ENCODE data around the gene CDCP1. TPM values are rescaled to one million over a fixed set of nuclear protein-coding genes. Genes with fewer than 3 reads are reported as not detected.

The CDCP1 gene
- total RNA-seq, 1 donor from 2014 or later, result 0.15 TPM

DNA sequence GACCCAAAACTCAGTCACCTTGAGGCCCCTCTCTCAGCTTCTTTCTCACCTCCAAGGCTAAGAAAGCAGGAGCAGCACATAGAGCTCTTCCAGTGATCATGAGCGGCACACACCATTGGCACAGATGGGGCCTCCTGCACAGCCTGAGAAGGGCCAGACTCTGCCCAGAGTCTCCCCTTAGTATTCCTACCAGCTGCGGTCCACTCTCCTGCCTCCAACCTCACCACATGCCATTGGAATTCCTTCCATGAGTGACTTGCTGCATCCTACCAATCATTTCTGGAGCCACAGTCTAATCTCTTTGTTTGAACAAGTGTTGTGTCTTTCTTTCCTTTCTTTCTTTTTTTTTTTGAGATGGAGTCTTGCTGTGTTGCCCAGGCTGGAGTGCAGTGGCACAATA, 39.3 kb downstream of the CDCP1 start:
- H3K4me1 Mint-ChIP-seq (ENCODE audit: low read depth), result peaks cover 14% of the 10 kb centered on the region
- peaks cover 7% of the 10 kb centered on the region for H3K27me3 Mint-ChIP-seq (ENCODE audit: low read depth)
- no peaks in the 10 kb centered on the region for H3K36me3 Mint-ChIP-seq (ENCODE audit: low read depth)
- TF ChIP-seq, protein P1, sequence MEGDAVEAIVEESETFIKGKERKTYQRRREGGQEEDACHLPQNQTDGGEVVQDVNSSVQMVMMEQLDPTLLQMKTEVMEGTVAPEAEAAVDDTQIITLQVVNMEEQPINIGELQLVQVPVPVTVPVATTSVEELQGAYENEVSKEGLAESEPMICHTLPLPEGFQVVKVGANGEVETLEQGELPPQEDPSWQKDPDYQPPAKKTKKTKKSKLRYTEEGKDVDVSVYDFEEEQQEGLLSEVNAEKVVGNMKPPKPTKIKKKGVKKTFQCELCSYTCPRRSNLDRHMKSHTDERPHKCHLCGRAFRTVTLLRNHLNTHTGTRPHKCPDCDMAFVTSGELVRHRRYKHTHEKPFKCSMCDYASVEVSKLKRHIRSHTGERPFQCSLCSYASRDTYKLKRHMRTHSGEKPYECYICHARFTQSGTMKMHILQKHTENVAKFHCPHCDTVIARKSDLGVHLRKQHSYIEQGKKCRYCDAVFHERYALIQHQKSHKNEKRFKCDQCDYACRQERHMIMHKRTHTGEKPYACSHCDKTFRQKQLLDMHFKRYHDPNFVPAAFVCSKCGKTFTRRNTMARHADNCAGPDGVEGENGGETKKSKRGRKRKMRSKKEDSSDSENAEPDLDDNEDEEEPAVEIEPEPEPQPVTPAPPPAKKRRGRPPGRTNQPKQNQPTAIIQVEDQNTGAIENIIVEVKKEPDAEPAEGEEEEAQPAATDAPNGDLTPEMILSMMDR (IDR thresholded peaks at IDR 0.05), result no peak
- no peak overlapping the region for H3K27ac Mint-ChIP-seq (ENCODE audit: unreplicated experiment)
- peaks cover 3% of the 10 kb centered on the region for H3K9me3 Mint-ChIP-seq (ENCODE audit: low read depth)
- H3K4me3 Mint-ChIP-seq (ENCODE audit: unreplicated experiment), result no peak overlapping the region
- DNase-seq (ENCODE audit: low spot score), result no peak

DNA sequence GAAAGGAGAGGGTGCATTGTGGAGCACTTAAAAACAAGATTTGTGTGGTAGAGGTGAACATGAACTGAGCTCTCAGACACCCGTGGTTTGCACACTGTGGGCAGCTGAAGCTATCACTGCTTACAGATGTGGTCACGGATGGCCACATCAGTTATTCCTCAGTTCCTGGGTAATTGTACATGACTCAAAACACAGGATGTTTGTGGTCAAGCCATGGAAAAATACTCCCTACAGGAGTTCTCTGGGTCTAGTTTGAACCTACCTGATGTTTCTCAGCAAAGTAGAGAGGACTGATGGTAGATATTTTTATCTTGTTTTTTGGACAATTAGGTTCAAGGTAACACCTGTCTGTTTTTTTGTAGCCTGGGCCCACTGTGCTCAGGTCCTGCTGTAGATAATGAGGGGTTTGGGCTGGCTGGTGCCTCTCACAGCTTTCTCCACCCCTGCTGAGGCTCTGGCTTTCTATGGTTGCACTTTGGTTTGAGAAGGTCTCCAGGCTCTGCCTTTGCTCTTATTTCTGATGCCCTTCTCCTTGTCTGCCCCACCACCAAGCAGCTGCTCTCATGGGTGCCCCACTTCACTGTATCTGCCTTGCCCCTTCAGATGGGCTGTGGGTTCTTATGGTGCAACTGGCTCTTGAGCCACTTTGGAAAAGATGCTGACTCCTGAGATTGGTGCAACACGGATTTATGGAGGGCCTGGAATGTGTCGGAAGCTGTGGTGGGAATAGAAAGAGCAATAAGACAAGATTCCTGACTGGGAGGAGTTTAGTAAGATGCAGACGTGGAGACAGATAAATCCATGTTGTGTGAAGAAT, 40.1 kb downstream of the CDCP1 start:
- no peak overlapping the region for H3K4me3 Mint-ChIP-seq (ENCODE audit: unreplicated experiment)
- H3K36me3 Mint-ChIP-seq (ENCODE audit: low read depth), result no peaks in the 10 kb centered on the region
- TF ChIP-seq, protein P1 (IDR thresholded peaks at IDR 0.05), result no peak
- peaks cover 3% of the 10 kb centered on the region for H3K9me3 Mint-ChIP-seq (ENCODE audit: low read depth)
- peaks cover 4% of the 10 kb centered on the region for H3K27me3 Mint-ChIP-seq (ENCODE audit: low read depth)
- no peak for DNase-seq (ENCODE audit: low spot score)
- peaks cover 14% of the 10 kb centered on the region for H3K4me1 Mint-ChIP-seq (ENCODE audit: low read depth)
- H3K27ac Mint-ChIP-seq (ENCODE audit: unreplicated experiment), result no peak overlapping the region

DNA sequence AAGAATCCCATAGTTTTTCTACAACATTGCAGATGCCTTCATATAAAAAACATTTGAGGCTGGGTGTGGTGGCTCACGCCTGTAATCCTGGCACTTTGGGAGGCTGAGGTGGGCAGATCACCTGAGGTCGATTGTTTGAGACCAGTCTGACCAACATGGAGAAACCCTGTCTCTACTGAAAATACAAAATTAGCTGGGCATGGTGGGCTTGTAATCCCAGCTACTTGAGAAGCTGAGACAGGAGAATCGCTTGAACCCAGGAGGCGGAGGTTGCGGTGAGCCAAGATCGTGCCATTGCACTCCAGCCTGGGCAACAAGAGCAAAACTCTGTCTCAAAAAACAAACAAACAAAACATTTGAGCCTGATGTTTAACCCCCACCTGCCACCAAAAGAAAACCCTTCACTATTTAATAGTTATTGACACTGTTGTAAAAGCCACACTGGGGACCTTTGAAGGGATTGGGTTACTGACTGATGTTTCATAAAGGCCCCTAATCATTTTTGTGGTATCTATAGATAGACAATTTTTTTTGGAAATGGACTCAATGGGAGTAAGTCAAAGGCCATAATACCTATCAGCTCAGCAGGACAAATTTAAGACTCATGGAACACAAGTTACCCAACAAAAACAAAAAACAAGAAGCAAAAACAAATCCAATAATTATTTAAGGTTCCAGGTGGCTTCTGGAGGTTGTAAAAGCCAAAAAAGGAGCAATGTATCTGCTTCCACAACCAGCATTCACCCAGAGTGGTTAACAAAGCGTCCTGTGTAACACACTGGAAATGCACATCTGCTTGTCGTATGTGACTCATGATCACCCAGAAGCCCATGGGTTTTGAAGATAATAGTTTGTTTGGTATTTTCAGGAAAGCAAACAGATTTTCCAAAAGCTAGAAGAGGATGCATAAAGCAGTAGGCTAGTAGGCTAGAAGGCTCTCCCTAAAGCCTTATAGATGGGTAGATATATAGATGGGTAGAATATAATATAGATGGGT, 41.2 kb downstream of the CDCP1 start:
- Mint-ChIP-seq H3K4me3 (ENCODE audit: unreplicated experiment) (no peak overlapping the region), H3K4me1 (ENCODE audit: low read depth) (peaks cover 14% of the 10 kb centered on the region)

GRCh38 chr3:45103753-45104714, 42.1 kb downstream of the CDCP1 start:
- H3K27ac Mint-ChIP-seq (ENCODE audit: unreplicated experiment), result no peak overlapping the region
- TF ChIP-seq, protein P1 (IDR thresholded peaks at IDR 0.05), result no peak
- peaks cover 5% of the 10 kb centered on the region for H3K27me3 Mint-ChIP-seq (ENCODE audit: low read depth)
- no peak overlapping the region for H3K4me3 Mint-ChIP-seq (ENCODE audit: unreplicated experiment)
- DNase-seq (ENCODE audit: low spot score), result no peak
- no peaks in the 10 kb centered on the region for H3K36me3 Mint-ChIP-seq (ENCODE audit: low read depth)
- peaks cover 14% of the 10 kb centered on the region for H3K4me1 Mint-ChIP-seq (ENCODE audit: low read depth)
- H3K9me3 Mint-ChIP-seq (ENCODE audit: low read depth), result peaks cover 3% of the 10 kb centered on the region

More for the DNA sequence above, 41.2 kb downstream of the CDCP1 start:
- H3K27me3 Mint-ChIP-seq (ENCODE audit: low read depth), result peaks cover 3% of the 10 kb centered on the region
- no peak for DNase-seq (ENCODE audit: low spot score)
- H3K36me3 Mint-ChIP-seq (ENCODE audit: low read depth), result no peaks in the 10 kb centered on the region
- H3K9me3 Mint-ChIP-seq (ENCODE audit: low read depth), result peaks cover 3% of the 10 kb centered on the region
- TF ChIP-seq, protein P1 (IDR thresholded peaks at IDR 0.05), result no peak
- no peak overlapping the region for H3K27ac Mint-ChIP-seq (ENCODE audit: unreplicated experiment)

Data from chondrocyte (in vitro differentiated cells).